GM21737 (cell line): ENCODE data around the gene MARCHF9.

Experiments
- ATAC-seq: cut with Tn5 transposase; IDR thresholded peaks from one replicate; pipeline ENCODE4 v1.9.1; 2021; ENCODE audit warnings: mild to moderate bottlenecking, moderate library complexity; ENCODE audit not compliant: unreplicated experiment

The MARCHF9 gene

GRCh38 chr12:57753756-57754337 is 1.1 kb upstream of the MARCHF9 start:
- no peak for ATAC-seq

- no peak for ATAC-seq
Measured at GRCh38 chr12:57755194-57755453, 221 bp downstream of the MARCHF9 start.

GRCh38 chr12:57755454-57756372 is 810 bp downstream of the MARCHF9 start:
- ATAC-seq, result no peak

- no peak for ATAC-seq
Measured at GRCh38 chr12:57756406-57757341, 1.8 kb downstream of the MARCHF9 start.

- no peak for ATAC-seq
Measured at GRCh38 chr12:57757771-57758170, 2.9 kb downstream of the MARCHF9 start.

- ATAC-seq, result no peak
Measured at GRCh38 chr12:57758552-57759359, 3.9 kb downstream of the MARCHF9 start.

- no peak for ATAC-seq
Measured at GRCh38 chr12:57759360-57759980, 4.6 kb downstream of the MARCHF9 start.

GRCh38 chr12:57760347-57760982 is 5.6 kb downstream of the MARCHF9 start:
- ATAC-seq, result no peak

GRCh38 chr12:57761391-57761998 is 6.6 kb downstream of the MARCHF9 start:
- ATAC-seq, result no peak

- ATAC-seq, result no peak
Measured at GRCh38 chr12:57762463-57762862, 7.6 kb downstream of the MARCHF9 start.

GRCh38 chr12:57763881-57764661 is 9.2 kb downstream of the MARCHF9 start:
- ATAC-seq, result no peak

GRCh38 chr12:57764662-57765002 is 9.7 kb downstream of the MARCHF9 start:
- ATAC-seq, result no peak

- no peak for ATAC-seq
Measured at GRCh38 chr12:57765003-57765697, 10.2 kb downstream of the MARCHF9 start.

- ATAC-seq, result no peak
Measured at GRCh38 chr12:57765698-57766463, 11.0 kb downstream of the MARCHF9 start.

- no peak for ATAC-seq
Measured at GRCh38 chr12:57766464-57767304, 11.8 kb downstream of the MARCHF9 start, which contains the start of gene CYP27B1. Gene CYP27B1, minus strand, starts transcription at chr12:57767078. Its CDS starts 37 bp downstream, at chr12:57767041.

- no peak for ATAC-seq
Measured at GRCh38 chr12:57767305-57767698, 12.4 kb downstream of the MARCHF9 start.
